ENCODE data around the gene RAB3B. TPM values are rescaled to one million over a fixed set of nuclear protein-coding genes. Genes with fewer than 3 reads are reported as not detected.
"Not testable (repeated sequence)": the region's sequence is repeated elsewhere in the genome, so short reads cannot be mapped to it uniquely, and the experiment has no call there.

Gene RAB3B
- total and polyA plus RNA-seq, 2 experiments from 2014 or later = 9.7 to 24.7 TPM

GRCh38 chr1:52022133-52022532, 31.6 kb upstream of the RAB3B start:
- H3K4me1 ChIP-seq (ENCODE audit: insufficient read depth) = no peaks in the 10 kb centered on the region
- TF ChIP-seq EZH2 (IDR thresholded peaks at IDR 0.05; ENCODE audit: borderline replicate concordance) (no peak), CTCF (IDR thresholded peaks at IDR 0.05; ENCODE audit: poor library complexity) (no peak), EZH2phosphoT487 (IDR thresholded peaks at IDR 0.05; ENCODE audit: low read depth, severe bottlenecking, unreplicated experiment) (no peak)
- H3K36me3 ChIP-seq (replicated peaks; ENCODE audit: insufficient read depth, low read depth) = no peaks in the 10 kb centered on the region
- H3K9me3 ChIP-seq (ENCODE audit: low read depth) = no peaks in the 10 kb centered on the region
- H4K20me1 ChIP-seq (ENCODE audit: insufficient read depth, poor library complexity, severe bottlenecking) = no peaks in the 10 kb centered on the region
- no peak for DNase-seq (ENCODE audit: low spot score)
- WGBS (ENCODE audit: low lambda C conversion rate, missing lambda C conversion rate) = 92% methylated on average over 2 of the region's 2 CpGs
- no peaks in the 10 kb centered on the region for H3K27me3 ChIP-seq
- H3K4me2 ChIP-seq = no peak overlapping the region
- no peak overlapping the region for H3K27ac ChIP-seq
- H3K4me3 ChIP-seq = no peak overlapping the region
- no peak overlapping the region for H2AFZ ChIP-seq
- no peaks in the 10 kb centered on the region for H3K79me2 ChIP-seq
- no peaks in the 10 kb centered on the region for H3K9me2 ChIP-seq (replicated peaks; ENCODE audit: insufficient read depth)

GRCh38 chr1:52008071-52008809, 17.7 kb upstream of the RAB3B start:
- Histone ChIP-seq H4K20me1 (ENCODE audit: insufficient read depth, poor library complexity, severe bottlenecking) (no peaks in the 10 kb centered on the region), H3K4me1 (ENCODE audit: insufficient read depth) (peaks cover 8% of the 10 kb centered on the region), H3K4me2 (no peak overlapping the region), H3K9me2 (replicated peaks; ENCODE audit: insufficient read depth) (no peaks in the 10 kb centered on the region), H3K4me3 (no peak overlapping the region), H3K27ac (peak overlapping the region; percentile 88), H3K27me3 (no peaks in the 10 kb centered on the region), H2AFZ (no peak overlapping the region), H3K79me2 (no peaks in the 10 kb centered on the region), H3K9me3 (ENCODE audit: low read depth) (no peaks in the 10 kb centered on the region), H3K36me3 (replicated peaks; ENCODE audit: insufficient read depth, low read depth) (no peaks in the 10 kb centered on the region)
- TF ChIP-seq CTCF (IDR thresholded peaks at IDR 0.05; ENCODE audit: poor library complexity) (no peak), EZH2 (IDR thresholded peaks at IDR 0.05; ENCODE audit: borderline replicate concordance) (no peak), EZH2phosphoT487 (IDR thresholded peaks at IDR 0.05; ENCODE audit: low read depth, severe bottlenecking, unreplicated experiment) (no peak)
- DNase-seq (ENCODE audit: low spot score) = no peak
- WGBS (ENCODE audit: low lambda C conversion rate, missing lambda C conversion rate) = 94% methylated on average over 7 of the region's 7 CpGs

- Histone ChIP-seq H4K20me1 (ENCODE audit: insufficient read depth, poor library complexity, severe bottlenecking) (no peaks in the 10 kb centered on the region), H3K27ac (peak overlapping the region; percentile 88), H3K27me3 (no peaks in the 10 kb centered on the region), H3K79me2 (no peaks in the 10 kb centered on the region), H3K9me2 (replicated peaks; ENCODE audit: insufficient read depth) (no peaks in the 10 kb centered on the region), H3K9me3 (ENCODE audit: low read depth) (no peaks in the 10 kb centered on the region), H3K4me2 (peak overlapping the region; percentile 55), H3K36me3 (replicated peaks; ENCODE audit: insufficient read depth, low read depth) (no peaks in the 10 kb centered on the region), H2AFZ (no peak overlapping the region), H3K4me3 (no peak overlapping the region), H3K4me1 (ENCODE audit: insufficient read depth) (peaks cover 8% of the 10 kb centered on the region)
- DNase-seq (ENCODE audit: low spot score) = no peak
- TF ChIP-seq CTCF (IDR thresholded peaks at IDR 0.05; ENCODE audit: poor library complexity) (no peak), EZH2 (IDR thresholded peaks at IDR 0.05; ENCODE audit: borderline replicate concordance) (no peak), EZH2phosphoT487 (IDR thresholded peaks at IDR 0.05; ENCODE audit: low read depth, severe bottlenecking, unreplicated experiment) (no peak)
- 34% methylated on average over 5 of the region's 5 CpGs for WGBS (ENCODE audit: low lambda C conversion rate, missing lambda C conversion rate)
These were observed 16.9 kb upstream of the RAB3B start for GRCh38 chr1:52007215-52008002.

DNA sequence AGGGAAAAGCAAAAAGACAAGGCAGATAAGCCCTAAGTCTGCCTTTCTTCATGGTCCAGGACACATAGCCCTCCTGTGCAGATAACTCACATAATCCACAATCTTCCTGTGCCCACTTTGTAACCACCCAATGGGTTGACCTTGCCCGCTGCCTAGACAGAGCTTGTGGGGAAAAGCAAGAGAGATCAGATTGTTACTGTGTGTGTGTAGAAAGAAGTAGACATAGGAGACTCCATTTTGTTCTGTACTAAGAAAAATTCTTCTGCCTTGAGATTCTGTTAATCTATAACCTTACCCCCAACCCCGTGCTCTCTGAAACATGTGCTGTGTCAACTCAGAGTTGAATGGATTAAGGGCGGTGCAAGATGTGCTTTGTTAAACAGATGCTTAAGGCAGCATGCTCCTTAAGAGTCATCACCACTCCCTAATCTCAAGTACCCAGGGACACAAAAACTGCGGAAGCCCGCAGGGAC, 15.6 kb upstream of the RAB3B start:
- peak overlapping the region; percentile 43 for H2AFZ ChIP-seq
- WGBS (ENCODE audit: low lambda C conversion rate, missing lambda C conversion rate) = 20% methylated on average over 4 of the region's 5 CpGs
- peak overlapping the region; percentile 99 for H3K27ac ChIP-seq

GRCh38 chr1:52005548-52005947, 15.0 kb upstream of the RAB3B start:
- Histone ChIP-seq H3K4me2 (peak overlapping the region; percentile 55), H2AFZ (peak overlapping the region; percentile 43)
- peak; percentile 56 for DNase-seq (ENCODE audit: low spot score)

More for the DNA sequence above, 15.6 kb upstream of the RAB3B start:
- H3K9me3 ChIP-seq (ENCODE audit: low read depth); H4K20me1 ChIP-seq (ENCODE audit: insufficient read depth, poor library complexity, severe bottlenecking); H3K27me3 ChIP-seq; H3K36me3 ChIP-seq (replicated peaks; ENCODE audit: insufficient read depth, low read depth); H3K9me2 ChIP-seq (replicated peaks; ENCODE audit: insufficient read depth); H3K79me2 ChIP-seq; DNase-seq (ENCODE audit: low spot score); H3K4me1 ChIP-seq (ENCODE audit: insufficient read depth); H3K4me3 ChIP-seq: not testable (repeated sequence)
- H3K4me2 ChIP-seq = peak overlapping the region; percentile 55

More at GRCh38 chr1:52005548-52005947, 15.0 kb upstream of the RAB3B start:
- H3K4me1 ChIP-seq (ENCODE audit: insufficient read depth); H3K27me3 ChIP-seq; H3K9me2 ChIP-seq (replicated peaks; ENCODE audit: insufficient read depth); H3K9me3 ChIP-seq (ENCODE audit: low read depth); H3K36me3 ChIP-seq (replicated peaks; ENCODE audit: insufficient read depth, low read depth); H3K4me3 ChIP-seq; H4K20me1 ChIP-seq (ENCODE audit: insufficient read depth, poor library complexity, severe bottlenecking); H3K79me2 ChIP-seq: not testable (repeated sequence)
- 26% methylated on average over 3 of the region's 3 CpGs for WGBS (ENCODE audit: low lambda C conversion rate, missing lambda C conversion rate)
- peak overlapping the region; percentile 99 for H3K27ac ChIP-seq
